HuH-7 (cell line): ENCODE results near the gene ZNF587B.
"Not testable (repeated sequence)": the region's sequence is repeated elsewhere in the genome, so short reads cannot be mapped to it uniquely, and the experiment has no call there.

Experiments
- DNase-seq: peaks from one replicate; pipeline ENCODE4 v3.0.0; 2011; ENCODE audit warnings: low spot score

Gene ZNF587B

GRCh38 chr19:57819475-57820148 is 10.5 kb upstream of the ZNF587B start:
- DNase-seq = peak; percentile 92

GRCh38 chr19:57820599-57820998 is 9.5 kb upstream of the ZNF587B start:
- DNase-seq = no peak

- DNase-seq = not testable (repeated sequence)
Measured at GRCh38 chr19:57821095-57821494, 9.0 kb upstream of the ZNF587B start.

- DNase-seq = not testable (repeated sequence)
Measured at GRCh38 chr19:57821501-57821900, 8.6 kb upstream of the ZNF587B start.

- not testable (repeated sequence) for DNase-seq
Measured at GRCh38 chr19:57823155-57823554, 6.9 kb upstream of the ZNF587B start.

DNA sequence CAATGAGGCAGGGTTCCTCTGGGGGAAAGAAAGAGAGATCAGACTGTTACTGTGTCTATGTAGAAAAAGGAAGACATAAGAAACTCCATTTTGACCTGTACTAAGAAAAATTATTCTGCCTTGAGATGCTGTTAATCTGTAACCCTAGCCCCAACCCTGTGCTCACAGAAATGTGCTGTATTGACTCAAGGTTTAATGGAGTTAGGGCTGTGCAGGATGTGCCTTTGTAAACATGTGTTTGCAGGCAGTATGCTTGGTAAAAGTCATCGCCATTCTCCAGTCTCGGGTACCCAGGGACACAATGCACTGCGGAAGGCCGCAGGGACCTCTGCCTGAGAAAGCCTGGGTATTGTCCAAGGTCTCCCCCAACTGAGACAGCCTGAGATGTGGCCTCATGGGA is 6.5 kb upstream of the ZNF587B start:
- not testable (repeated sequence) for DNase-seq

DNA sequence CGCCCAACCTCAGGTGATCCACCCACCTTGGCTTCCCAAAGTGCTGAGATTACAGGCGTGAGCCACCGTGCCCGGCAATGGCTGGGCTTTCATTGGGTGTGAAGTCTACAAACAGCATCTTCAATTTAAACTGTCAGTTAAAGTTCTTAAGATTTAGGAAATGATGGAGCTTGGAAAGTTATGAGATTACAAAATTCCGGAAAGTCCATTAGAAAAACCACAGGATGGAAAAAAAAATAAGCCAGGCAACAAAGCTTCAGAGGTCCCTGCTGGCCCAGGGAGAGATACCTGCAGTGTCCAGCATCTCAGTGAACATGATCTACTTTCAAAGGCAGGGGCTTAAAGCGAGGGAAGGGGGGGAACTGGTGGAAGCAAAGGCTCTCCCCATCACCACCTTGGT is 4.6 kb upstream of the ZNF587B start:
- no peak for DNase-seq

DNA sequence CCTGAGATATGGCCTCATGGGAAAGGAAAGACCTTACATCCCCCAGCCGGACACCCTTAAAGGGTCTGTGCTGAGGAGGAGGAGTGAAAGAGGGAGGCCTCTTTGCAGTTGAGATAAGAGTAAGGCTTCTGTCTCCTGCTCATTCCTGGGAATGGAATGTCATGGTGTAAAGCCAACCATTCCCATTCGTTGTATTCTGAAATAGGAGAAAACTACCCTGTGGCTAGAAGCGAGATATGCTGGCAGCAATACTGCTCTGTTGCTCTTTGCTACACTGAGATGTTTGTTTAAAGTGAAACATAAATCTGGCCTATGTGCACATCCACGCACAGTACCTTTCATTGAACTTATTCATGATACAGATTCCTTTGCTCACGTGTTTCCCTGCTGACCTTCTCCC is 783 bp upstream of the ZNF587B start:
- DNase-seq = no peak

DNA sequence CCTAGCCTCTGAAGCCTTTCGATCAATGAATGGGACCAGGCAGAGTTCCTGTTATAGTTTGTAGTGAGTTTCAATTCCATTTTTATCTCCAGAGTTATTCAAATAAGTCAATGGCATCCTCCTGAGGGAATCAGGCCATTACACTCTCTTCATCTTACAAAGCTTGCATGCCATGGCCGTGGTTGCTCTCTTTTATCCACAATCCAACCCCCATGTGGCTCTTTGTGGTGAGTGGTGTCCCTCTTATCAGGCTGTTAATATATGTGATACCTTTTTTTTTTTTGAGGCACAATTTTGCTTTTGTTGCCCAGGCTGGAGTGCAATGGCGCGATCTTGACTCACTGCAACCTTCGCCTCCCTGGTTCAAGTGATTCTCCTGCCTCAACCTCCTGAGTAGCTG is 6.9 kb downstream of the ZNF587B start:
- DNase-seq = not testable (repeated sequence)

GRCh38 chr19:57838622-57839191 is 8.6 kb downstream of the ZNF587B start:
- not testable (repeated sequence) for DNase-seq

DNA sequence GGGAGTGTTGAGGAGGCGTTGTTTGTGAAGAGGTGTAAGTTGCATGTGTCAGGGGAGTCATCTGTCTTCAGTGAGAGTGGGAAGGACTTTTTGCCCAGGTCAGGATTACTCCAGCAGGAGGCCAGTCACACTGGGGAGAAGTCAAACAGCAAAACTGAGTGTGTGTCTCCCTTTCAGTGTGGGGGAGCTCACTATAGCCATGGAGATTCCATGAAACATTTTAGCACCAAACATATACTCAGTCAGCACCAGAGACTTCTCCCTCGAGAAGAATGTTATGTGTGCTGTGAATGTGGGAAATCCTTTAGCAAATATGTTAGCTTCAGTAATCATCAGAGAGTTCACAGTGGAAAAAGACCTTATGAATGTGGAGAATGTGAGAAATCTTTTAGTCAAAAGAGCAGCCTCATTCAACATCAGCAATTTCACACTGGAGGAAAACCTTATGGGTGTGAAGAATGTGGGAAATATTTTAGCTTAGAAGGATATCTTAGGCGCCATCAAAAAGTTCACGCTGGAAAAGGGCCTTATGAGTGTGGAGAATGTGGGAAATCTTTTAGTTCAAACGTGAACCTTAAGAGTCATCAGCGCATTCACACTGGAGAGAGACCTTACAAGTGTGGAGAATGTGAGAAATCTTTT is 11.1 kb downstream of the ZNF587B start:
- no peak for DNase-seq

DNA sequence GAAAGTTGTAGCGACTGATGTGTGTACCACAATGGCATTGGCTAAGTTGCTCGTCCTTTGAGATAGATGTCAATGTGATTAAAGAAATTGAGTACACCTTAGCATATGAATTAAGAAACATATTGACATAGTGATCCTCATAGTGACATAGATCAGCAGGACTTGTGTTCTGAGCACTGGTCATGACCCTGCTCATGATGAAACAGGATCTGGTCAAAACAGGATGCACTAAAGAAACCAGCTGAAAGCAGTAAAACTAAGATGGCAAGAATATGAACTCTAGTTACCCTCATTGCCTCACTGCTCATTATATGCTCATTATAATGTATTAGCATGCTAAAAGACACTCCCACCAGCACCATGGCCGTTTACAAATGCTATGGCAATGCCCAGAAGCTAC is 17.1 kb downstream of the ZNF587B start:
- not testable (repeated sequence) for DNase-seq

- DNase-seq = not testable (repeated sequence)
Measured at GRCh38 chr19:57849162-57849665, 19.1 kb downstream of the ZNF587B start.

DNA sequence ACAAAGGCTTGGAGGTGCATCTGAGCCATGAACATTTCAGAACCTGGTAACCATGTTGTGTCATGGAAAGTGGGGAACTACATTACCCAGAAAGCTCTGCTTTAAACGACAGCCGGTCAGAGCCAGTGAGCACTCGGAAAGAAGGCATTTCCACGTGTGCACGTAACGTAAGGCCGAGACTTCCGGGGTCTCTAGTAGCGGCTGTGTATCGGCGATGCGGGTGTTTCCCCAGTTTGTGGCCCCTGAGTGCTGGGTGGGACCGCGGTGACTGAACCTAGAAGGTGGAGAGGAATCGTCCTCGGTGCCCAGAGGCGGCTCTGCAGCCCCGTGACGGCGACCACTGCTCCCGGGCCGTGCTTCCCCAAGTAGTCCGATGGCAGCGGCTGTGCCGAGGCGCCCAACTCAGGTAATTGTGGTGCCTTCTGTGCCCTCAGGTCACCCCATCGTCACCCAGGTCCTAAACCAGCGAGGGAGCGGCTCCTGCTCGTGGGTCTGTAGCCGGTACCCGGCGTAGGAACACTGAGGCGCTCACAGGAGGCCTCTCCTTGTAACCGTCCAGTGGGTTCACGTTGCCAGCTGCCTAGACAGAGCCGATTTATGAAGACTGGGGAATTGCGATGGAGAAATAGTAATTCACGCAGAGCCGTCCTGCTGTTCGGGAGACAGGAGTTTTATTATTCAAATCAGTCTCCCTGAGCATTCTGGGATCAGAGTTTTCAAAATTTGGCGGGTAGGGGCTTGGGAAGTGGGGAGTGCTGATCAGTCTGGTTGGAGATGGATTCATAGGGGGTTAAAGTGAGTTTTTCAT is 19.8 kb downstream of the ZNF587B start, which contains the start of gene ZNF587:
TSS of gene ZNF587 (plus strand) at position 194 of the 808 bp plus-strand sequence. CDS start at position 374, 180 bp downstream.
- DNase-seq = peak; percentile 65

GRCh38 chr19:57850553-57851017 is 20.5 kb downstream of the ZNF587B start:
- no peak for DNase-seq

DNA sequence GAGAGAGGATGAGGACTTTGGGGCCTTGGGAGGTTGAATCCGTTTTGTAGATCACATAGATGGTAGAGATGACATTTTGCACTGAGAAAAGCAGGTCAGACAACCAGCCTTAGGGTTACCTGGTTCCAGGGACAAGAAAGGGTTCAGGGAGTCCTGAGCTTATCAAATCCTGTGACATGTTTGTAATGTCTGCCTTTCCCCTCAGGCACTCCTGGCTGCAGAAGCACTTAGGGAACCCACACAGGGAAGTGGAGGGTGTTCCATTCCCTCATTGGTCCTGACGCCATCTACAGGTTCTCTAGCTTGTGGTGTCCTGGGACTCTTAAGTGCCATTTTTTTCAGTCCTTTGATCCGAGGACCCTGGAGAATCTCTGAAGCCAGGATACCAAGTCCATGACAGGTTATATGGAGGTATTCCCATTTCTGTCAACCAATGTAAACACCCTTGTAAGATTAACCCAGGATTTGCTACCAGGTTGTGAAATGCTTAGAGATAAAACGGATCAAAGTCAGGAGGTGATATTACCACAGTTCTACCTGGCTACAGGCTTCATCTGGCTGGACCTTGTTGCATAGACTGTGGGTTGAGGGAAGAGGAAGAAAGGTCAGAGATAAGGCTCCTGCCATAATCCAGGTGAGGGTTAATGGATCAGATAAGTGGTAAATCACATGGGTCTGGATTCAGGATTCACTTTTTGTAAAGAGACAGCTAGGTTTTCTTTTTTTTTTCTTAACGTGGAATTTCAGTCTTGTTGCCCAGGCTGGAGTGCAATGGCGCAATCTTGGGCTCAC is 21.9 kb downstream of the ZNF587B start:
- not testable (repeated sequence) for DNase-seq

GRCh38 chr19:57854117-57854516 is 24.0 kb downstream of the ZNF587B start:
- not testable (repeated sequence) for DNase-seq

- DNase-seq = not testable (repeated sequence)
Measured at GRCh38 chr19:57862351-57862750, 32.3 kb downstream of the ZNF587B start.

GRCh38 chr19:57867868-57868492 is 37.9 kb downstream of the ZNF587B start:
- no peak for DNase-seq

DNA sequence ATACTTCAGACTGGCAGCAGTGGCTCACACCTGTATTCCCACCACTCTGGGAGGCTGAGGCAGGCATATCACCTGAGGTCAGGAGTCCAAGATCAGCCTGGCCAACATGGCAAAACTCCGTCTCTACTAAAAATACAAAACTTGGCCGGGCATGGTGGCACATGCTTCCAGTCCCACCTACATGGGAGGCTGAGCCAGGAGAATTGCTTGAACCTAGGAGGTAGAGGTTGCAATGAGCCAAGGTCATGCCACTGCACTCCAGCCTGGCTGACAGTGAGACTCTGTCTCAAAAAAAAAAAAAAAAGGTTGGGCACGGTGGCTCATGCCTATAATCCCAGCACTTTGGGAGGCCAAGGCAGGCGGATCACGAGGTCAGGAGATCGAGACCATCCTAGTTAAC is 39.6 kb downstream of the ZNF587B start:
- DNase-seq = not testable (repeated sequence)

GRCh38 chr19:57870225-57870624 is 40.1 kb downstream of the ZNF587B start:
- DNase-seq = no peak
